Gastrocnemius medialis (tissue), 4 donors: ENCODE data around the gene SMAD6.

Experiments
- POLR2A ChIP-seq, 2 donors: fragments of 450-650 bp; IDR thresholded peaks; one replicate each; pipeline ENCODE4 v1.6.1; 2017; ENCODE audit warnings: antibody characterized with exemption in 2 of 2, mild to moderate bottlenecking in 2 of 2, moderate library complexity in 2 of 2
- TF ChIP-seq, protein P1 (sequence below), 5 experiments: fragments of 450-650 bp in 3 of 5; fragments of 200-600 bp in 2 of 5; sonication (generic) in 2 of 5; IDR thresholded peaks in 4 of 5; conservative IDR thresholded peaks in 1 of 5; 1 replicate in 4 of 5; 2 replicates in 1 of 5; pipeline ENCODE4 v1.5.1; 2016 to 2019; ENCODE audit warnings: antibody characterized with exemption in 5 of 5, mild to moderate bottlenecking in 3 of 5, moderate library complexity in 3 of 5

- TF ChIP-seq, protein P1, sequence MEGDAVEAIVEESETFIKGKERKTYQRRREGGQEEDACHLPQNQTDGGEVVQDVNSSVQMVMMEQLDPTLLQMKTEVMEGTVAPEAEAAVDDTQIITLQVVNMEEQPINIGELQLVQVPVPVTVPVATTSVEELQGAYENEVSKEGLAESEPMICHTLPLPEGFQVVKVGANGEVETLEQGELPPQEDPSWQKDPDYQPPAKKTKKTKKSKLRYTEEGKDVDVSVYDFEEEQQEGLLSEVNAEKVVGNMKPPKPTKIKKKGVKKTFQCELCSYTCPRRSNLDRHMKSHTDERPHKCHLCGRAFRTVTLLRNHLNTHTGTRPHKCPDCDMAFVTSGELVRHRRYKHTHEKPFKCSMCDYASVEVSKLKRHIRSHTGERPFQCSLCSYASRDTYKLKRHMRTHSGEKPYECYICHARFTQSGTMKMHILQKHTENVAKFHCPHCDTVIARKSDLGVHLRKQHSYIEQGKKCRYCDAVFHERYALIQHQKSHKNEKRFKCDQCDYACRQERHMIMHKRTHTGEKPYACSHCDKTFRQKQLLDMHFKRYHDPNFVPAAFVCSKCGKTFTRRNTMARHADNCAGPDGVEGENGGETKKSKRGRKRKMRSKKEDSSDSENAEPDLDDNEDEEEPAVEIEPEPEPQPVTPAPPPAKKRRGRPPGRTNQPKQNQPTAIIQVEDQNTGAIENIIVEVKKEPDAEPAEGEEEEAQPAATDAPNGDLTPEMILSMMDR (IDR thresholded peaks at IDR 0.05 in 4 of 5, conservative IDR thresholded peaks at IDR 0.05 in 1 of 5): no peak
- no peak for TF ChIP-seq POLR2A (IDR thresholded peaks at IDR 0.05)
These were observed 55.5 kb downstream of the SMAD6 start for GRCh38 chr15:66757521-66757920.
